NOMO-1 treated with DMSO at 0.1 percent for 48 hours (cell line): ENCODE data around the gene CCSER1.
"Not testable (repeated sequence)": the region's sequence is repeated elsewhere in the genome, so short reads cannot be mapped to it uniquely, and the experiment has no call there.

Source experiments
- DNase-seq: peaks from one replicate; lab custom pipeline; 2025; ENCODE audit not compliant: unreplicated experiment; lab: John Stamatoyannopoulos, UW

CCSER1 gene

DNA sequence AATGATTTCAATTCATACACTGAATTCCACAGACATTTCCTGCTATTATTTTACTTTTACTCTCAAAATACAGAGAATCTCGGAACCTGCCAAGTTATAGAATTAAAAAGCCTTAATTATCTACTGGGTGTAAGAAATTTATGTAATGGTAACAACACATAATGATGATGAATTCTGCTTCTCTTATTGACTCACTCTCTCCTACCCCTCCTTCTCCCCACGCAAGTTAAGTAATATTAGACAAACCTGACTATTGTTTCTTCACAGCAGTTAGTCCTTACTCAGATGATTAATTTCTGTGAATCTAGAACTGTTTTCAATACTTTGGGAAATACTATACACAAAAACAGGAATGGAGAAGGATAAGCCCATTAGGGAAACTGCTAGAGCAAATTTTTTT is 762.0 kb downstream of the CCSER1 start:
- DNase-seq = no peak

DNA sequence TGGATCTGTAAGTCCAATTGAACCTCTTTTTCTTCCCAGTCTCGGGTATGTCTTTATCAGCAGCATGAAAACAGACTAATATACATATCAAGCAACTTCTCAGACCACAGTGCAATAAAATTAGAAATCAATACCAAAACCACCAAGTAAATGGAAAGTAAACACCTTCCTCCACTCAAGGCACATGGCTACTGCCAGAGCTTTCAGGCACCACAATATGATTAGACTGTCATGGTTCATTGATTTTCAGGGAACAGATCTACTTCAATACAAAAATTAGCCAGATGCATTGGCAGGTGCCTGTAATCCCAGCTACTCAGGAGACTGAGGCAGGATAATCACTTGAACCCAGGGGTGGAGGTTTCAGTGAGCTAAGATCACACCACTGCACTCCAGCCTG is 776.2 kb downstream of the CCSER1 start:
- DNase-seq = not testable (repeated sequence)

DNA sequence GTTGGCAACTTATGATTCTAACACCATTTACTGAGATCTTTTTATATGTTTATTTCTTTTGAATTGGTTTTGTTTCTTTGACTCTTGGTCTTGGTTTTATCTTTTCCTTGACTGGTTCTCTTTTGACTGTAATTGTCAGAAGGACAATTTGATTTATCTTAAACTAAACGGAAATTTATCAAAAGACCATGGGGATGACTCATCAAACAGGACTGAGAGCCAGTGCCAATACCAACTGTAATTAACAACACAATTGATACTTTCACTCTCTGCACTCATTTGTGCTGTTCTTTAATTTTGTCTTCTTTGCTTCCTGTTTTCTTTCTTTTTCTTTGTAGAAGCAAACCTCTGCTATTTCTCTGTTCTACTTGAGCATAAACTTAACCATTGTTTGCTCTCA is 776.8 kb downstream of the CCSER1 start:
- no peak for DNase-seq

DNA sequence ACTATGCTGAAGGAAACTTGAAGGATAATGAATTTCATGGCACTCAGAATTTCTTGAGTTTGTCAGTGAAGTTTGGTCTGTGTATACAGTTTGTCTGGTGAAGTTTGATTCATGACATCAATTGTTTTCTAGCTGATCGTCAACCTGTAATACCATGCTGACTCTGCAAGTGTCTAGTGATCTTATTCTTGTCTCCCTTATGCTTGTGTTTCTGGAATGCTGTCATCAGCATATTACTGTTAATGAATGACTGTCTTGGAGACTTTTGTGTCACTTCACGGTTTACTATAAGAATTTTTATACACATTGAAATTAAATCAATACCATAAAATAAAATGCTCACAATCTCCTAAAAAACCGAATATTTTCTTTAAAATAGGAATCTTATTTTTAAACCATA is 779.0 kb downstream of the CCSER1 start:
- DNase-seq = no peak

DNA sequence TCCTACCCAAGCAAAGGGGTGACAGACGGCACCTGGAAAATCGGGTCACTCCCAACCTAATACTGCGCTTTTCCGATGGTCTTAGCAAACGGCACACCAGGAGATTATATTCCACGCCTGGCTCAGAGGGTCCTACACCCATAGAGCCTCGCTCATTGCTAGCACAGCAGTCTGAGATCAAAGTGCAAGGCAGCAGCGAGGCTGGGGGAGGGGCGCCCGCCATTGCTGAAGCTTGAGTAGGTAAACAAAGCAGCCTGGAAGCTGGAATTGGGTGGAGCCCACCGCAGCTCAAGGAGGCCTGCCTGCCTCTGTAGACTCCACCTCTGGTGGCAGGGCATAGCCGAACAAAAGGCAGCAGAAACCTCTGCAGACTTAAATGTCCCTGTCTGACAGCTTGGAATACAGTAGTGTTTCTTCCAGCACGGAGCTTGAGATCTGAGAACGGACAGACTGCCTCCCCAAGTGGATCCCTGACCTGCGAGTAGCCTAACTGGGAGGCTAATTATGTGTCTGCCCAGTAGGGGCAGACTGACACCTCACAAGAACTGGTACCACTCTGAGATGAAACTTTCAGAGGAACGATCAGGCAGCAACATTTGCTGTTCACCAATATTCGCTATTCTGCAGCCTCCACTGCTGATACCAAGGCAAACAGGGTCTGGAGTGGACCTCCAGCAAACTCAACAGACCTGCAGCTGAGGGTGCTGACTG is 784.7 kb downstream of the CCSER1 start:
- not testable (repeated sequence) for DNase-seq

DNA sequence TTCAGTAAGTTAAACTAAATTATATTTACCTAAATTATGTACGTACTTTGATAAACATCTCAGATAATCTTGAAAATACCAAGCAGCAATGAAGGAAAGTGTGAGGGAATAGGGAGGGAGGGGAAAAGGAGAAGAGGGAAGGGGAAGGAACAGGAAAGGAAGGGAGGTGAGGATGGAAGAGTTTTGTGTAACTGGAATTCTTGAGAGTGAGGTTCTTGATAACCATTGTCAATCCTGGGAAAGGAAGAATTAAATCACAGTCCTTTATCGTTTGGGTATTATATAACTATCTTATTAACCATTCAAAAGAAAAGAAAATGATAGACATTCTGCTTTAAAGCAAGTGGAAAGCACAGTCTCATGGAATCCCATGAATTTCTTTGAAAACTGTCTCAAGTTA is 795.0 kb downstream of the CCSER1 start:
- no peak for DNase-seq

DNA sequence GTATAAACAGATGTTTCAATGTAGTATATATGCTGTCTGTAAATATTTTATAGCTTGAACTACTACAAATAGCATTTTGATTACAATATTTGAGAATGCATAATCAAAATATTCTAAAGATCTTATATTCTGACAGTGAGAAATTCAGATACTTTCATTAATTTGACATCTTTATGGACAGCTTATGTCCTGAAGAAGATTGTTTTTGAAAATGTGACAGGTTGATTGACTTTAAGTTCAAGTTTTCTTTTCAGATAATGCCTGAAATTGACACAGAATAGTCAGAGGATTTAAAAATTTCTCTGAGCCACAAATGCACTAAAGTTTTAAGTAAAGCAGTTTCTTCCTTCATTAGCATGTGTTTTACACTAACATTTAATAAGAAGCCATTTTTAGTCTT is 799.8 kb downstream of the CCSER1 start:
- no peak for DNase-seq

DNA sequence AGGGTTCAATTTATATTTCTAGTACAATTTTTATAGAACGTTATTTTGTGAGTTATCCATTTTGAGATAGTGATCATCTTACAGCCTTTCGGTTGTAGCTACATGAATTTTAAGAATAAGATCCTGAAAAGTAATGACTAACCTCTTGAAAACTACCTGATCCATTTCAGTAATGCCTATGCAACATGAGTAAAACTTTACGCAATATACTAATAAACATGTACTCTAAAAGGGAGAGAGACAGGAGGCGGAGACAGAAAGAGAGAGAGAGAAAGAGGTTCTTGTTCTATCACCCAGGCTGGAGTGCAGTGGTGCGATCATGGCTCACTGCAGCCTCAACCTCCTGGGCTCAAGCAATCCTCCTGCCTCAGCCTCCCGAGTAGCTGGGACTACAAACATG is 816.1 kb downstream of the CCSER1 start:
- no peak for DNase-seq

DNA sequence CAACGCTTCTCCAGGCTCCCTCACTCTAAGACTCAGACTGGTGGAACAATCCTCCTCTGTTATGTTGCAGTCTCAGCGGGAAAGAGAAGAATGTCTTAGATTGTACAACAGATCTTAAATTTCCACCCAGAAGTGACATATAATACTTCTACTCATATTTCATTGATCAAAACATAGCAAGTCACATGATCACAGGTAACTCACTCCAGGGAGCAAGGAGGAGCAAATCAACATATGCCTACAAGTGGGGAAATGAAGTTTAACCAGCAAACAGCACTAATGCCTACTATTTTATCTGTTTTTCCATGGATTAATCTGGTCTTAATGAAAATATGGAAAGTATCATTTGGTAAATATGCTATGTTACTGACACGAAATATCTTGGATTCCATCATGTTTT is 819.8 kb downstream of the CCSER1 start:
- DNase-seq = no peak

DNA sequence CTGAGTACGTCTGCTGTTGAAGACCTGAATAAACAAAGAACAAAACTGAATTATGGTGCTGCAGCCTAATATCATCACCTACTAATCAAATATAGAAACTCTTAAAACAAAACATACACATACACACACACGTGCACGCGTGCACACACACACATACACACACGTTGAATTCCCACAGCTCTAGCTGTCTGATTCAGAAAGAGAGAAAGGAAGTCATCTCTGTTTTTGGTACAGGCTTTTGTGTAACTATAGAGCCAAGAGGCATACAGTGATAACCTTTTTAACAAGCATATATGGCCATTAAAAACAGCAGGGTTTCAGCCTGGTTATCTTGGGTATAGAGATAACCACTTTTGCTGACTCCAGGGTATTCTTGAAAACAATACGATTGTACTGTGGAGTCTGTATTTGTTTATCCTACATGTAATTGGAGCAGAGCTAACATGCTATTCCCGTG is 823.2 kb downstream of the CCSER1 start:
- no peak for DNase-seq

DNA sequence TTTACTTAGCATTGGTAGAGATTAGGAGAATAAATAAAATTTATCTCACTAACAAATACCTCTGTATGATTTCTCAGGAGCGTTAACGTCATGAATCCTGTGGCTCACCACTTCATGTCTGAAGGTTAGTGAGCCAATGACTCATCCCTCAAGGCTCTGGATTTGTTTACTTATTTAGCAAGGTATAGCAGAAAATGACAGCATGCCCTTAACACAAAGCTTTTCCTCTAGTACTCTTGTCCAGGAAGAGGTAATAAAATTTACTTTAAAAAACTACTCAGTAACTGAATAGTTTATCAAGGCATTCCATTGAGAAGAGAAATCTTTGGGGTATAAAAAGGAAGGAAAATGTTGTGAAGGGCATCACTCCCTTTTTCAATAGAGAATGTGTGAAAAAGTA is 823.8 kb downstream of the CCSER1 start:
- no peak for DNase-seq

DNA sequence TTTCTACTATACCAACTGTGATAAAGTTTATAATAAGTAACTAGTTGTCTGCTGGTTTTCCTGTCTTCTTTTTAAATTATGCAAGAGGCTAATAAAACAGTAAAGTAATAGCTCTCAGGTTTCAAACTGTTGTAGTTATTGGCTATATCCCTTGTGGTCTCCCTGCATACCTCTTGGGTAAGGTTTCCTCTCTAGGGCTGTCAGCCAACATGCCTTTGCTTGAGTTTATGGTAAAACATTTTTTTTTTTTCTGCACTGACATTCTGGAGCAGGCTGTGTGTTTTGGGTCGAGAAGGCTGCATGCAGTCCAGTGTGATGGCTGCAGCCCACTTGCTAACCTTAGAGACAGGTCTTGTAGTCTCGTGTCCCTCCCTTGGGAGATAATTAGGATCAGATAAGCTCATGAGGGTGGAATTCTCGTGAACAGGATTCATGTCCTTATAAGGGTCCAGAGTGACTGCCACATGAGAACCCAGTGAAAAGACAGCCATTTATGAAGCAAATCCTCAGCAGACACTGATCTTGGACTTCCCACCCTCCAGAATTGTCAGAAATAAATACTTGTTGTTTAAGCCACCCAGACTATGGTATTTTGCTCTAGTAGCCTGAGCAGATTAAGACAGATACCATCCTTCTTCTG is 831.2 kb downstream of the CCSER1 start:
- DNase-seq = no peak

DNA sequence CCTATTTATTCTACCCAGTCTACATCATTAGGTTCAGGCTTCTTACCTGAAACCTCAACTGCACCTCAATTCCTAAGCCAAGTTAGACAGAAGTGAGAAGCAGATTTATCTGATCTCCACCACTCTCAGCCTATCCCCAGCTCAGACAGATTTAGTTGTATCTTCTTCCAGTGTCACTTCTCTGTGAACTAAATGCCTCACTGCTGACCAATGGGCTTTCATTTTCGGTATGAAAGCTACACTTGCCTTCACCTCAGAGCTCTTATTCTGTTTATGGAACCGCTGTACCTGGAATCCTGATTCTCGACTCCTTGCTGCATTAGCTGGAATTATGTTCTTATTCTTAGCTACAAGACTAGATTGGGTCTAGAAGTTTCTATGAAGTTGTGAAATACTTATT is 833.2 kb downstream of the CCSER1 start:
- DNase-seq = no peak

DNA sequence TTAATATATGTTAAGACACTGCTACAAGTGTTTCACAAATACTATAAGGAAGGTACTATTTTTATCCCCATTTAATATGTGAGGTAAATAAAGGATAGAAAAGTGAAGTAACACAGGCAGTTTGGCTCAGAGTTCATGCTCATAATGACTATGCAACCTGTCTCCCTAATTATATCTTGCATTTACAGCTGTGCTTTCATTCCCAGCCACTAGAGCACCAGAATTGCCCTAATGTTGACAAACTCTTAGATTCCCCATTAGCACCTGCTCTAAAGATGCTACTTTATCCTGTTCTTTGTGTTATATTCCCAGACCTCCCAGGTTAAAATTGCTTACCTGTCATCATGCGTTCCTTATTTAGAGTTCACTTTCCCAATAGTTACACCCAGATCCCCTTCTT is 833.6 kb downstream of the CCSER1 start:
- DNase-seq = no peak

DNA sequence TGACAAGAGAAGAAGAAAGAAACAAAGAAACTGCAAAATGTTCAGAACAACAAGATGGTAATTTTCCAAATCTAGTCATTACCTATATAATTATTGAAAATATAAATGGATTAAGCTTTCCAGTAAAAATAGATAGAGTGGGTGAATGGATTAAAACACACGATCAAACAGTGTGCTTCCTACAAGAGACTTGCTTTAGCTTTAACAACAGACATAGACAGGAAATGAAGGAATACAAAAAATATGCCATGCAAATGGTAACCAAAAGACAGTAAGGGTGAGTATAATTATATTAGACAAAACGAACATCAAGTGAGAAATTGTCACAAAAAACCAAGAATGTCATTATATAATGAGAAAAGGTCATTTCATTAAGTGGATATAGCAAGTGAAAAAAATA is 842.8 kb downstream of the CCSER1 start:
- DNase-seq = no peak

DNA sequence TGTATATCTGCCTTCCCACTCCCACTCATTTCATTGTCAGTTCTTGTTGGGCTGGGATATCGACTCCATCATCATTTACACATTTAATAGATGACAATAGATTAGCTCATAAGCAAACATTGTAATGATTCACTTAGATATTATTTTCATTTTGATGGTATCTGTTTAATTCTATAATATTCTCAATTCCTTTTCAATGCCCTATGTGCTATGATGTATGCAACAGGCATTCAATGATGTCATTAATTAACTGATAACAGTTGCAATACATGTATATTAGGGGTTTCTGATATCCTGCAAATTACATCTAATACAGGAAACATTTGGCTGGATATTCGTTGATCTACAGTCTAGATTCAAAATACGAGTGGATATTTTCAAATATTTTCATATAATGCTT is 850.5 kb downstream of the CCSER1 start:
- no peak for DNase-seq

DNA sequence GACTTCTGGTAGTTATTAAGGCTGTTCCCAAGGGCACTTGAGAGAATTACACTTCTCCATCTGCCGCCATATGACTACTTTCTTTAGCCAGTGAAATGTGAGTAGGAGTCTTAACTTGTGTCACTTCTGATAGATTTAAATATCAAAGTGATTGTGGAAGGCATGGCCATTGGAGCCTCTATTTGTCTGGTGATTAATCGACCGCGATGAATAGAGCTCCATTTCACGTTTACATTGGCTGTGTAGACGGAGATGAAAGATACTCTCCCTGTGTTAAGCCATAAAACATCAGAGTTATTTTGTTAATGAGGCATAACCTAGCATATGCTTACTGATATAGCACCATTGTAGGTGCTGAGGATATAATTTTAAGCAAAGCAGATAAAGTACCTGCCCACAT is 852.4 kb downstream of the CCSER1 start:
- no peak for DNase-seq

DNA sequence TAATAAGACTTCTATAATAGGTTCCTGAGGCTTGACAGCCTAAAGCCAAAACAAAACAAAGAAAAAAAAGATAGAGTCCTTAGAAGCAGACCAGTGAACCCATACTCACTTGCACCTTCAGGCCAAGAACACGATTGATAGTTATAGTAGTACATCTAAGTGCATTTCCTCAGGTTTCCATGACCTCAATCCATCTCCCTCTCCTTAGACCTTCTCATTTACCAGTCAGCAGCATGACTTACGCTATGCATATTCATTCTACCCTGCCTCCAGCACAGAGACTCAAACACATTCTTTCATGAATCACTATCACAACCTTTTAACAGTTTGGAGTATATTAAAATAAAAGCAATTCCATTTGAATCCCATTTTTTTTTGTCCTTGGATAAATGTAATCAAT is 855.6 kb downstream of the CCSER1 start:
- DNase-seq = no peak

DNA sequence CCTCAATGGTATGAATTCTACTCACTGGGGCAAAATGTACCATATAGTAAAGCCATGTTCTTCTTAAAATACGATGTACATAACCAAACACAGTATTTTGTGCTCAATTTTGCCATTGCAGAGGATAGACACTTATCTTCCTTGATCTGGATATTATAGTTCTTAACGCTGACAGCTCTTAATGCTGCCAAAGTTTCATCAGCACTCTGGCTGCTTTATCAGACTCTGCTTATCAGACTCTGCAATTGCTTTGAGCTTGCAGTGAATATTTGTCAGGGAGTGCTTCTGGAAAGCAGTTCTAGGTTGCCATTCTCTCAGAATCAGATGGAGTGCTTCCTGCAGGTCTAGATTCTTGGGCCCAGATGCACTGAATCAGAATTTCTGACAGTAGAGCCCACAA is 863.1 kb downstream of the CCSER1 start:
- DNase-seq = no peak

DNA sequence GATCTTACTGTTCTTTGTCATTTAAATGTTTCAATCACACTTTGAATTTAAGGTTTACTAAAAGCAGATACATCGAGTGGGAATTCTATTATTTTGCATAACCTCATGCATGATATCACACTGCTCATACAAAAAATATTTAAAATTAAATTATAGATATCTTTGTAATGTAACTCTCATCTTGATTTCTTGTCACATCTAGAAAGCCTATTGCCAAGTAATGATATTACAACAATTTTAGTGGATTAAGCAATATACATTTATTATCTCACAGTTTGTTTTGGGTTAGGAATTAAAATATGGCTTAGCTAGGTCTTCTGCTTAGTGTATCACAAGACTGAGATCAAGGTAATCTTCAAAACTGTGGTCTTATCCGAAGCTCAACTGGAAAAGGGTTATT is 865.0 kb downstream of the CCSER1 start:
- no peak for DNase-seq

DNA sequence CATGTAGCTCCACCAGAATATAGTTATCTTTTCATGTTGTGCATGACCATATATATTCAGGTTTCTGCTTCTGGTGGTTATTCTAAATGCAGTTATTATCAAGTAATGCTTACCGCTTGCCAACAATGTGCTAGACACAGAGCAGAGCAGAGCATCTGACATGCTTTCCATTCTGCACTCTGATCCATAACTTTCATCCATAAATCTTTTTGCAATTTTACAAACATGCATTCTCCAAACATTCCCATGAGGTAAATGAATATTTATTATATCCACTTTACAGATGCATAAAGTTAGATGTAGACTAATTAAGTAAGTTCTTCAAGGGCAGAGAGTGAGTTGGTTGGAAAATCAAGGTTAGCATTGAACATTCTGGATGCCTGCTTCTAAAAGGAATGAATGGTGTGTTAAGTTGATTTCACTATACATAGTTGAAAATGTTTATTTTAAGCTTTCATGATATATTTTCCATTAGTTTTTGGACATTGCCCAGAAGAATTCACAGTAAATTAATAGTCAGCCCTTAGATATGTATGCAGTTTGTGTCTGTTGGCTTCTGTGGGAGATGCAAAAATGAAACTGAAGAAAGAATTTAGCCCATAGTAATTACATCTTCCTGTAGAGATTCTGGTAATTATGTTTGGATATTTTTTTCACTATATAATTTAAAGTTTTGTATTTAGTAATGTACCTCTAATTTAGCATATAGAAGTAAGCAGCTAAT is 867.8 kb downstream of the CCSER1 start:
- no peak for DNase-seq

DNA sequence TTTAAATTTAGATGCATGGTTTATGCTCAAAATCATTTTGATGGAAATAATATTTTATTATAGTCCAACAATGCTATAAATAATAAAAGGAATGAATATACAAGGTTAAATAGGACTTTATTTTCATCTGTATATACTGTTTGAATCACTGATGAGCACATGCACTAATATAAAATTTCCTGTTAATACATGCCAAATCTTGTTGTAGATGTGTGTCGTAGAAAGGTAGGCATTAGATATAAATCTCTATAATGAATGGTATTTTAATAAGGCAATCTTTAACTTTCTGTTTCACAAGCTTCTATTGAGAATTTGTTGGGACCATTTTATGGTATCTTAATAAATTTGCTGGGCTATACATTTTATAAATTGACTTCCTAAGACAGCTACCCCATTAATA is 868.8 kb downstream of the CCSER1 start:
- DNase-seq = no peak
